Activated CD8-positive, alpha-beta T cell treated with anti-CD3 and anti-CD28 coated beads for 36 hours (primary cell): ENCODE data around the gene CHST10. TPM values are rescaled to one million over a fixed set of nuclear protein-coding genes. Genes with fewer than 3 reads are reported as not detected.

Experiments used
- ATAC-seq: fragments of 200-7000 bp; cut with Tn5 transposase; one replicate; pipeline ENCODE4 v1.10.0; 2021; ENCODE audit warnings: mild to moderate bottlenecking, moderate library complexity
- CTCF ChIA-PET: fragments of 350-600 bp; sonication (Branson Sonifier 250); formaldehyde crosslinking; loops from one replicate; lab custom pipeline; 2021; ENCODE audit warnings: antibody characterized with exemption; lab: Charles Lee
- POLR2A ChIA-PET: fragments of 350-600 bp; sonication (Branson Sonifier 250); formaldehyde crosslinking; loops from one replicate; lab custom pipeline; 2021; ENCODE audit warnings: antibody characterized with exemption; lab: Charles Lee
- DNase-seq: peaks from one replicate; pipeline ENCODE4 v3.0.0-alpha.2; 2020
- H3K27ac Mint-ChIP-seq: one replicate; pipeline ENCODE4 v1.8.0; 2021; ENCODE audit warnings: mild to moderate bottlenecking, mixed read lengths
- H3K27me3 Mint-ChIP-seq: one replicate; pipeline ENCODE4 v1.8.0; 2021; ENCODE audit warnings: mixed read lengths
- H3K36me3 Mint-ChIP-seq: one replicate; pipeline ENCODE4 v1.8.0; 2021; ENCODE audit warnings: low read depth, mixed read lengths
- H3K4me1 Mint-ChIP-seq: one replicate; pipeline ENCODE4 v1.8.0; 2021; ENCODE audit warnings: low read depth, mixed read lengths
- H3K4me3 Mint-ChIP-seq: one replicate; pipeline ENCODE4 v1.8.0; 2021; ENCODE audit warnings: mild to moderate bottlenecking, moderate library complexity, mixed read lengths
- H3K9me3 Mint-ChIP-seq: one replicate; pipeline ENCODE4 v1.8.0; 2021; ENCODE audit warnings: mixed read lengths
- CTCF ChIP-seq: fragments of 200-600 bp; IDR thresholded peaks from one replicate; pipeline ENCODE4 v1.8.0; 2022; ENCODE audit warnings: antibody characterized with exemption, mild to moderate bottlenecking
- intact Hi-C: fragments of 100-400 bp; cut with micrococcal nuclease; formaldehyde crosslinking; loops from one replicate; pipeline ENCODE4 v1.10.0; 2022
- total RNA-seq, 2 experiments: library from RNA; stranded (reverse); gene quantifications; one replicate each; pipeline ENCODE4 v1.2.3, GENCODE V29; 2021

CHST10 gene
- total RNA-seq, 2 experiments from 2014 or later: 9.5 to 10.5 TPM

GRCh38 chr2:100408941-100409340 lies 8.5 kb downstream of the CHST10 start:
- DNase-seq (no peak), ATAC-seq (no peak)
- POLR2A ChIA-PET: no interaction called here
- intact Hi-C loops: no loop called here
- H3K27ac Mint-ChIP-seq: no peak overlapping the region
- no peak for TF ChIP-seq CTCF
- peaks cover 18% of the 10 kb centered on the region for H3K36me3 Mint-ChIP-seq
- CTCF ChIA-PET: interaction anchor here (2.0 kb wide), 1 partner anchor 147 kb away, joined by 6 read pairs; no protein-coding TSS in a partner anchor
- no peaks in the 10 kb centered on the region for H3K27me3 Mint-ChIP-seq
- no peak overlapping the region for H3K4me3 Mint-ChIP-seq
- H3K4me1 Mint-ChIP-seq: peaks cover 3% of the 10 kb centered on the region
- no peaks in the 10 kb centered on the region for H3K9me3 Mint-ChIP-seq

- CTCF ChIA-PET: no interaction called here
- intact Hi-C loops: no loop called here
- POLR2A ChIA-PET: no interaction called here
- H3K4me3 Mint-ChIP-seq: no peak overlapping the region
- H3K27ac Mint-ChIP-seq: no peak overlapping the region
- TF ChIP-seq CTCF: no peak
- DNase-seq (no peak), ATAC-seq (no peak)
- peaks cover 12% of the 10 kb centered on the region for H3K36me3 Mint-ChIP-seq
- H3K27me3 Mint-ChIP-seq: no peaks in the 10 kb centered on the region
- H3K9me3 Mint-ChIP-seq: no peaks in the 10 kb centered on the region
- H3K4me1 Mint-ChIP-seq: peaks cover 3% of the 10 kb centered on the region
These were observed 9.4 kb downstream of the CHST10 start for GRCh38 chr2:100408104-100408503.

- CTCF ChIA-PET: no interaction called here
- intact Hi-C loops: no loop called here
These were observed 9.9 kb downstream of the CHST10 start for GRCh38 chr2:100407563-100407962.

GRCh38 chr2:100407073-100407472 lies 10.4 kb downstream of the CHST10 start:
- intact Hi-C loops: no loop called here
- no peaks in the 10 kb centered on the region for H3K9me3 Mint-ChIP-seq
- no peak overlapping the region for H3K27ac Mint-ChIP-seq
- ChIA-PET POLR2A (interaction anchor here (0.7 kb wide), 1 partner anchor 10 kb away, joined by 3 read pairs; the partner anchor contains the start of gene CHST10), CTCF (no interaction called here)
- peaks cover 3% of the 10 kb centered on the region for H3K4me1 Mint-ChIP-seq
- no peak for DNase-seq
- TF ChIP-seq CTCF: no peak
- ATAC-seq: no peak
- H3K27me3 Mint-ChIP-seq: no peaks in the 10 kb centered on the region
- H3K36me3 Mint-ChIP-seq: peaks cover 12% of the 10 kb centered on the region
- no peak overlapping the region for H3K4me3 Mint-ChIP-seq

More at GRCh38 chr2:100407563-100407962, 9.9 kb downstream of the CHST10 start:
- no peak overlapping the region for H3K27ac Mint-ChIP-seq
- H3K4me1 Mint-ChIP-seq: peaks cover 3% of the 10 kb centered on the region
- no peaks in the 10 kb centered on the region for H3K9me3 Mint-ChIP-seq
- H3K36me3 Mint-ChIP-seq: peaks cover 12% of the 10 kb centered on the region
- ATAC-seq (no peak), DNase-seq (no peak)
- no peaks in the 10 kb centered on the region for H3K27me3 Mint-ChIP-seq
- TF ChIP-seq CTCF: no peak
- H3K4me3 Mint-ChIP-seq: no peak overlapping the region
- POLR2A ChIA-PET: no interaction called here

- ChIA-PET POLR2A (no interaction called here), CTCF (interaction anchor here (1.4 kb wide), 1 partner anchor 25 kb away, joined by 4 read pairs; no protein-coding TSS in a partner anchor)
- Mint-ChIP-seq H3K36me3 (peaks cover 4% of the 10 kb centered on the region), H3K4me1 (no peaks in the 10 kb centered on the region), H3K9me3 (no peaks in the 10 kb centered on the region), H3K27me3 (no peaks in the 10 kb centered on the region), H3K4me3 (no peak overlapping the region), H3K27ac (no peak overlapping the region)
- no peak for DNase-seq
- no peak for TF ChIP-seq CTCF
- ATAC-seq: no peak
- intact Hi-C loops: no loop called here
These were observed 11.4 kb downstream of the CHST10 start for GRCh38 chr2:100406120-100406508.
